NCI-H146 (cell line): ENCODE measurements around the gene TGFBR2.

Experiments
- DNase-seq: peaks from one replicate; lab custom pipeline; 2025; lab: John Stamatoyannopoulos, UW

Gene TGFBR2

DNA sequence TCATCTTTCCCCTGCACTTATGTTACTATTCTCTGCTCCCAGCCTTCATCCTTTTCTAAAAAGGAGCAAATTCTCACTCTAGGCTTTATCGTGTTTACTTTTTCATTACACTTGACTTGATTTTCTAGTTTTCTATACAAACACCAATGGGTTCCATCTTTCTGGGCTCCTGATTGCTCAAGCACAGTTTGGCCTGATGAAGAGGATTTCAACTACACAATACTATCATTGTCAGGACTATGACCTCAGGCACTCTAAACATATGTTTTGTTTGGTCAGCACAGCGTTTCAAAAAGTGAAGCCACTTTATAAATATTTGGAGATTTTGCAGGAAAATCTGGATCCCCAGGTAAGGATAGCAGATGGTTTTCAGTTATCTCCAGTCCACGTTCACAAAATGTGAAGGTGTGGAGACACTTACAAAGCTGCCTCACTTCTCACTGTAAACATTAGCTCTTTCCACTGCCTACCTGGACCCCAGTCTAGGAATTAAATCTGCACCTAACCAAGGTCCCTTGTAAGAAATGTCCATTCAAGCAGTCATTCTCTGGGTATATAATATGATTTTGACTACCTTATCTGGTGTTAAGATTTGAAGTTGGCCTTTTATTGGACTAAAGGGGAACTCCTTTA is 86.2 kb downstream of the TGFBR2 start:
- DNase-seq = no peak

DNA sequence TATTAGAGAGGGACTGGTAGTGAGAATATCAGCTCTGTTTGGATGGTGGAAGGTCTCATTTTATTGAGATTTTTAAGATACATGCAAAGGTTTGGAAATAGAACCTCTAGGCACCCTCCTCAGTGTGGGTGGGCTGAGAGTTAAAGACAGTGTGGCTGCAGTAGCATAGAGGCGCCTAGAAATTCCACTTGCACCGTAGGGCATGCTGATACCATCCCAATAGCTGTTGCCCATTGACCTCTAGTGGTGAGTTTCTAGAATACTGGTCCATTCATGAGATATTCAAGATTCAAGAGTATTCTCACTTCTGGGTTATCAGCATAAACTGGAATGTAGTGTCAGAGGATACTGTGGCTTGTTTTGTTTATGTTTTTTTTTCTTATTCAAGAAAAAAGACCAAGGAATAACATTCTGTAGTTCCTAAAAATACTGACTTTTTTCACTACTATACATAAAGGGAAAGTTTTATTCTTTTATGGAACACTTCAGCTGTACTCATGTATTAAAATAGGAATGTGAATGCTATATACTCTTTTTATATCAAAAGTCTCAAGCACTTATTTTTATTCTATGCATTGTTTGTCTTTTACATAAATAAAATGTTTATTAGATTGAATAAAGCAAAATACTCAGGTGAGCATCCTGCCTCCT is 87.2 kb downstream of the TGFBR2 start:
- peak; percentile 60 for DNase-seq

DNA sequence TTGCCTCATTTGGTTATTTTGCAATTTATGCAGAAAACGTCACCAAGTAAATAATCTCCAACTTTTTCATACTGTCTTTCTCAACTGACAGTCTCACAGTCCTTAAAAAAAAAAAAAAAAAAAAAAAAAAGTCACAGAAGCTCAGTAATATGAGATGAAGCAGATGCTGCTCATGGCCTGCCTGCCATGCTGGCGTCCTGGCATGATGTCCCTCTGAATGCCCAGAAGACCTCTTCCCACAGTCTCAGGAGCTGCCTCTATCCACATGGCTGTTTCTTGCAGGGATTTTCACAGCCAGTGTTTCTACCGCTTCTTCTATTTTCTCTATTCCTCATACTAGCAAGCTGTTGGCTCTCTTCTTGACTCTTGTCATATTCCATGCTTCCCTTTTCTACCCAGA is 87.7 kb downstream of the TGFBR2 start:
- DNase-seq = no peak

DNA sequence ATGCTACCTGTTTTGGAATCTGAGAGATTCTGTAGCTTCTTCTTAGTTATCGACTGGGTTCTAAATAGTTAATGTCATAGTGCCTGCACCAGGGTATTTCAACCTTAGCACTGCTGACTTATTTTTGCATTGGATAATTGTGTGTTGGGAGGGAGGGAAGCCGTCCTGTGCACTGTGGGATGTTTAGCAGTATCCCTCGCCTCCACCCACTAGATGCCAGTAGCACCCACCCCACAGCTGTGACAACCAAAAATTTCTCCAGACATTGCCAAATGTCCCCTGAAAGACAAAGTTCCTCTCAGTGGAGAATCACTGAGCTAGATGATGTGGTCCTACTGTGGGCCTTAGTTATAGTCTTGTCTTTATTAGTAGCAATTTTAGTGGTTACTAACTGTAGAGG is 88.3 kb downstream of the TGFBR2 start:
- no peak for DNase-seq

DNA sequence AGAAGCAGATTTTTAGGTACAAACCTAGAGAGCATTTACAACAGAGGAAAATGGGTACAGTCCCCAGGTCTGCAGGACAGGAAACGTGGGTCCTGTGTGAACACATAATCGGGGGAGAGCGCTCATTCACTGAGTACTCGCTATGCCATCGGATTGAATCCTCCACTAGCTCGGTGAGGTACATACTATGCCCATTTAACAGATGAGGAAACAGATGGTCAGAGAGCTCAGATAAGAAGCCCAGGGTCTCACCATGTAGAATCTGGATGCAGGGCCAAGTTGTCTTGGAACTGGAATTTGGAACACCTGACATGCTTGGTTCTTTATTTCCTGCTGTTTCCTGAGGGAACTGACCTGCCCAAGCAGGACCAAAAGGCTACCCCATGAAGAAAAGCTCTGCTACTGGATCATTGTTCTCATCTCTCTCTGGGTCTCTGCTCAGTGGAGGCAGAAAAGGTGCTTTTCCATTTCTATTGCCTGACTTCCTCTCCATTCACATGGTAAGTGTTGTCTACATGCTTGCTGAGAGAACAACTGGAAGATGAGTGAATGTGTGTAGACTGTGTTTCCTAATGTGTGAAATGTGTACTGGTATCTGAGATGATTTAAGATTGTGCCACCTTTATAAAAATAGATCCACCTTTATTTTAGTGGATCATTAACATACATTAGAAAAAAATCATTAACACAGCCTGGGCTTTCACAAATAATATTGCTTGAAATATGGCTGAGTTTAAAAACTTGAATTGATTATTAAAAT is 89.1 kb downstream of the TGFBR2 start:
- no peak for DNase-seq

DNA sequence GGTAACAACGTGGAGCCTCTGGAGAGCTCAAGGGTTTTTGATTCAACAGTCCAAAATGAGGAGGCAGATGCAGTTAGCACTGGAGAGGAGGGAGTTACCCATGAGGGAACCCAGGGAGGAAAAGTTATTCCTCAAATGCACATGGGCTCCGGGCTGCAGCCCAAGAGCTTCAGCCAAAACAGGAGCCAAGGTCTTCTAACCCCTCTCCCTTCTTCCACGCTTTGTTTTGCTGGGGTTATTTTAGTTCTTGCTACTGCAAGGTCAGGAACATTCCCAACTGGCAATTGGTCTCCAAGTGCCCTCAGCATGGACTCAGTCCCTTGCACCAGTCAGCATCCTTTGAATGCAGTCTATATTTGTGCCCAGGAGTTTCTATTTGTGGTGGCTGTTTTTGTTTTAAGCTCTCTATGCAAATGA is 90.0 kb downstream of the TGFBR2 start:
- no peak for DNase-seq

DNA sequence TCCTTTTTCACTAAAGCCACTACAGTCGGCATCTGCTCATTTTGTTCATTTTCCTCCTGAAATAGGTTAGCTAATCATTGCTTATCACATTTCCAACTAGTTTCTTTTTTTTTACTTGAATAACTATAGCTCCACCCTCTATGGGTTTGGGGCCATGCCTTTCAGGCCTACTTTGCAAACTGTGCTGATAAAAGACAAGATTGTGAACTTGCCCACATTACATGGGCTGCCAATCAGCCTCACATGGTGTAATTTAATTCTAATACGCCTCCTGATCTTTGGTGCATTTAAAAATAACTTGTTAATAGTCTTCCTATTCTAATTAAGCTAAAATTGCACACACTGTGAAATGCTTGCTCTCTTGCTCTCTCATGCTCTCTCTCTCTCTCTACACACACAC is 90.5 kb downstream of the TGFBR2 start:
- DNase-seq = no peak

DNA sequence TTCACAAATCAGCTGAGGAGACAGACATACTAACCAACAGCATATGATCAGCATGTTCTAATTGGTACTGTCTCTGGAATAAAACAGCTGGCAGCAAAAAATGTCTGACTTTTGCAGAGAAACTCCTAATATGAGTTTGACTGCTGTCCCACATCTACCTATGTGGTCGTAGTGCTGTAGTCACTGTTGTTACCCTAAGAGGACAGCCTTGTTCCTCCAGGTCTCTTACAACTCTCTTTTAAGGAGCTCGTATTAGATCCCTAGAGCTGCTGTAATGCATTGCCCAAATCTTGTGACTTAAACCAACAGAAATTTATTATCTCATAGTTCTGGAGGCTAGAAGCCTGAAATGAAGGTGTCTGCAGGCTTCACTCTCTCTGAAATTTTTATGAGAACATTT is 92.1 kb downstream of the TGFBR2 start:
- DNase-seq = no peak

DNA sequence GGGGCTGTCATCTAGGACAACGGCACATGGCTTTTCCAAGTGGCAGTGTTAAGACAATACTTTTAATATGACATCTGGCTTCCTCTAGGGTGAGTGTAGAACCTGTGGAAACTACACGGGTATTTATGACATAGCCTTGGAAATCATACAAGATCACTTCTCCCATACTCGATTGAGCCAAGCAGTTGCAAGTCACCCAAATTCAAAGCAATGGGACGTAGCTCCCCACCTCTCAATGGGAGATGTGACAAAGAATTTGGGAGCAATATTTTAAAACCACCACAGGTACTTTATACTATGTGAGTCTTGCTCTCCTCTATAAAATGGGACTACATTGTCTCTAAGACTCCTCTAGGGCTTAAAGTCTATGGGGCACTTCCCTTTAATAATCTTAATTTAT is 93.5 kb downstream of the TGFBR2 start:
- no peak for DNase-seq

DNA sequence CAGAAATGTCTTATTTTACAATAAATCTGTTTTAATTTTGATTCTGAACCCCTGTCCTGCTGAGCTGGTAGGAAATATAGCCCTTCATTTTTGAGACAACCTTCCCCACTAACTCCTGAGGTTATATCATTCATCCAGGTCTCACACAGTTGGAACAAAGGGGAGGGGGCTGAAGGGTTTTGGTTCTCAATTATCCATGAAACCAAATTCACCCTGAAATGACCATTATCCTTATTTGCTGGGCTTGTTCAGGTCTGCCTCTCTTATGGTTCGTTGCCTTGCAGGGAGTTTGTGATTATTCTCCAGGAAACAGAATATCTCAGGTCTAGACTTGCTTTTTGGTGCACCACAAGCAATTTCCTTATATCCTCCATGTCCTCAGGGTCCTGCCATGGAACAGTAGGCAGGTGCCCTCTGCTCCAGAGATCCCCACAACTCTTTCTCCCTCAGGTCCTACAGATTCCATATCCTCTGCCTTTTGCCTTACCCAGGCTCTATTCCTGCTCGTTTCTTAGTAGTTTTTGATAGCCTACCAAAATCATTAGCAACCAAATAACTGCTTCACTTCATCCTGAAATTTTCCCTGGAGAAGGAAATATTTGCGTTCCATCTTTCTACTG is 94.4 kb downstream of the TGFBR2 start:
- DNase-seq = no peak

DNA sequence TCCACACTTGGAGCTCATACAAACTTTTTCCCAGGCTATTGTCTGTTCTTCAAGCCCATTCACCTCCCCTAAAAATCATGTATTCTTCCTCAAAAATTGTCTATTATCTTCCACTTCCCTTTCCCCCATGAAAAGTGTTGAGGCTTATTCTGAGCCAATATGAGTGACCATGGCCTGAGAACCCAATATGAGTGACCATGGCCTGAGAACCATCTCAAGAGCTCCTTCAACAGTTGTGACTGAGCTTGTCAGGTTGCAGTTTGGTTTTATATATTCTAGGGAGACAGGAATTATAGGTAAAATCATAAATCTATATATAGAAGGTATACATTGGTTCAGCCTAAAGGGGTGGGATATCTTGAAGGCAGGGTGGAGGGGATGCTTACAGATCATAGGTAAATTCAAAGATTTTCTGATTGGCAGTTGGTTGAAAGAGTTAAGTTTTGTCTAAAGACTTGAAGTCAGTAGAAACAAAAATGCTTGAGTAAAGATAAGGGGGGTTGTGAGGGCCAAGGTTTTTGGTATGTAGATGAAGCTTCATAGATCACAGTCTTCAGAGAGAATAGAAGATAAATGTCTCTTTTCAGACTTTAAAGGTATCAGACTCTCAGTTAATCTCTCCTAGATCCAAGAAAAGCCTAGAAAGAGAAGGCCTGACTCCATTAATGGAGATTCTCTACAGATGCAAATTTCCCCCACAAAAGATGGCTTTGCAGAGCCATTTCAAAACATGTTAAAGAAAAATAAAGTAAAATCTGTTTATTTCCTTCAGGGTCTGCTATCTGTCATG is 95.8 kb downstream of the TGFBR2 start:
- no peak for DNase-seq

DNA sequence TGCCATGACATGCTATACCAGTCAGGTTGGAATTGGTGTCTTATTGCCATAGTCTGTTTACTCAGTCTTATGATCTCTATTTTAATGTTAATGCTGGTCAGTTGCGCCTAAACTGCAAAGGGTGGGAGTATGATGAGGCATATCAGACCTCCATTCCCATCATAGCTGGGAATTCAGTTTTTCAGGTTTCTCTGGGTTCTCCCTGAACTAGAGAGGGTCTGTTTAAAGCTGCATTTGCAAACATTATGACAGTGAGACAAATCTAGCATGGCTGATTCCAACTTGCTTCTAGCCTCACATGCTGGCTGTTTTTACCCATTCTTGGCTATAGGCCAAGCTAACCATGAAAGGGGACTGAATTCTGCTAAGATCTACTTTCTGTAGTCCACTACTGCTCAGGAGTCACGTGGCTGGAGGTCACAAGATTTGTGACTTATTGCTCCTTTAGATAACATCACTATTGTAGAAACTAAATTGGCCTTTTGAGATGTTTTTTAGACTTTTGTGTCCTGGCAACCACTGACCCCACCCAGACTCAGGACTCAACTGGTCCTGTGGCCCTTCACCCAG is 96.5 kb downstream of the TGFBR2 start:
- no peak for DNase-seq

DNA sequence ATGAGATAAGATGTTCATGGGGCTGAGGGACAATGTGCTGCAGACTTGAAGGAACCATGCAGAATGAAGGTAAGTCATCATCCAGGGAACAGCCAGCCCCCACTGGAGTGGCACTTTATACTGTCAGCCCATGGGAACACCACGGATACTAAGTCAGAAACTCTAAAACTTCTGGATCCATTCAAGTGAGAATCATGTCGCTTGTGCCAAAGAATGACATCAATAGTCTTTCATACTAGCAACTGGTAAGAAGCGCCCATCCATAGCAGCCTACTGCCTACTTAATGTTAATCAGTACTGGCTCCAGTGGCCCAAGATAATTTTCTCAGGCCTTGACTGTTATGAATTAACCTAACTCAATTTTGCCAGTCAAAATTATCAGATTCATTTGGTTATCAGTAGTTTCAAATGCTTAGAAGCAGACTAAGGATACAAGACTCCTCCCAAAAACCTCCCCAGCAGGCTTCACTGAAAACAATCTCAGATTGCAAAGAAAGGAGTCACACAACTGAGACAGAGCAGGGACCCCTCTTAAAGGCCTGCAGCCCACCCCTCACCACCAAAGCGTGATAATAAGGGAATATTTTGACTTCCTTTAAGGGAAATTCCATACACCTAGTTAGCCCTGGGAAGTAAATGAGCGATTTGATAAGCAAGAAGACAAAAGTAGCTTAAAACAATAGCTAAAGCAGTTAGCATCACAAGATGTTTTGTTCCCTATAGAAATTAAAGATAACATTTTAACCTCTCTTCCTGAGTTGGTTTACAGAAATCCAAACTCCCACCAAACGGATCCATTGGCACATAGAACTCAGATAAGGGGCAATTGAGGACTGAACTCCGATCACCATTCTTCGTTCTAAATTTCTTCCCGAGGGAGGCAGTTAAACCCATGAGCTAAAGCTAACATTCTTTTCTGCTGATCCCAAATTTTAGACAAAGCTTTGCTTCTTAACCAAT is 98.8 kb downstream of the TGFBR2 start:
- DNase-seq = no peak

DNA sequence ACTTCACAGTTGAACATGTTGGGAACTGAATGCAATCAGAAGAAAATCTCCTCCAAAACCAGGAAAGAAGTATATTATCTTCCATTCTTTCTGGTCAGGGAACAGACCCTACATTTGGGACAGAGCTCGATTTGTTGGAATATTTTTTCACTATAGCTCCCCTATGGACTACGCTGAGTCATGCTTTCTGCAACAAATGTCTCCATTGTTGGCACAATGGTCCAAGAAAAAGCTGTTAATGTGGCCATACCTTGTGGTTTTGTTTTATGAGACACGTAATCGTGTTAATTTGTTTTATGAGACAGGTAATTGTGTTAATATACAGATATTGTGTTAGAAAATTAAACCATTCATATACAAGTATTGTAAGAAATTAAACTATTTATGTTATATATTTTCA is 101.4 kb downstream of the TGFBR2 start:
- DNase-seq = no peak

DNA sequence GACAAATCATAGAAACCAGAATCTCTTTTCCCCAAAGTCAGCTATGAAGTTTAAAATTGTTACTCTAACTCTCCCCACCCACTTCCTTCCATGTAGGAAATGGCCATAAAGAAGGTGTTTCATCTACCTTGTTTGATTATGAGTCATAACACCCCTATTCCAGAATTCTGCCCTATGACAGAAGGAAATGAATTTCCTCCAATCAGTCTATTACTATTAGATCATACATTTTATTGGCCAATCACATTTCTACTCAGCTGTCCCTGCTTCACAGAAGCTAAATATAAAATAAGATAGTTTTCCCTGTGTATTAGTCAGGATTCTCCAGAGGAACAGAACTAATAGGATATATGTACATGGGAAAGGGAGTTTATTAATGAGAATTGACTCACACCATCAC is 102.1 kb downstream of the TGFBR2 start:
- DNase-seq = no peak

DNA sequence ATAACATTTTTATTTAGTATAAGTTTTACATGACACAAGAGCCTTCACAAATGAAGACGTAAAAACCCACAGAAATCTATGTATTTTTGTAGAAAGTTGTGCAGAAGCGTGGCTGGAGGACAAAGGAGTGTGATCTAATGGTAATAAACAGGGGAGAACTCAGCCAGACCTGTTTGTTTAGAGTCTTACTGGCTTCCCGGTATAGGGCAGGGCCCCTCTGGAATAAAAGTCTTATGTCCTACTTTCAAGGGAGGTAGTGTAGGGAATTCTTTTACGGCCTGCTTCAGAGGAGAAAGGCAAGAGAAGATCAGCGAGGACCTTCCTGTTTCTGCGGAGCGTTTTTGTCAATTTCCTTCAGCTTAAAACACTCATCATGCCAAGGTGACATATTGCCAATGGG is 103.6 kb downstream of the TGFBR2 start:
- DNase-seq = no peak

DNA sequence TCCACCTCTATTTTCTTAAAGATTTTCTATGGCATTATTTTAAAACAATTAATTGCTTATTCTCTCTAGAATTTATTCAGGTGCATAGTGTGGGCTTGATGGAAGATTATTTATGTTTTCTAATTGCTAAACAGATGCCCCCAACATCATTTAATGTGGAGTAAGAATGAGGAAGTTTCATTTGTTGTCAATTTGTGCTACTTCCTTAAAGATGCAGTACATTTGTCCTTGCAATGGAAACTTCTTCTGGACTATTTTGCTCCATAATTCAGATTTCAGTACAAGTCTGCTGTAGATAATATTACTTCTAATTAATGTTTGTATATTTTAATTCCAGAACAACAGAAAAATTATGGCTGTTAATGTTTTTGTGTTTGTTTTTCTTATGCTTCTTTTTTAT is 104.8 kb downstream of the TGFBR2 start:
- no peak for DNase-seq

DNA sequence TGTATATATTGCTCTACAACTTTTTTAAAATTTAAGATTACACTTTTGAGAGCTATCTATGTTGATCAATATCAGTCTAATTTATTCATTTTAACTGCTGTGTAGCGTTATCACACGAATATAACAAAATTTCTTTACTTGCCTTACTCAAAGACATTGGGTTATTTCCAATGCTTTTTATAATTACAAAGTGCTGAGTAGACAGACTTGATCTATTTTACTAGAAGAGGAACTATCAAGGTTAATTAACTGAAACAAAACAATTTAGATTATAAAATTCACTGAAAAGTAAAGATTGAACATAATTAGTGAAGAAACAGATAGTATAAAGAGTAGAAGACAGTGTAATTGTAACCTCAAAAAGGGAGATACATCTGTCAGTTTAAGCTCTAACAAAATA is 105.5 kb downstream of the TGFBR2 start:
- no peak for DNase-seq

DNA sequence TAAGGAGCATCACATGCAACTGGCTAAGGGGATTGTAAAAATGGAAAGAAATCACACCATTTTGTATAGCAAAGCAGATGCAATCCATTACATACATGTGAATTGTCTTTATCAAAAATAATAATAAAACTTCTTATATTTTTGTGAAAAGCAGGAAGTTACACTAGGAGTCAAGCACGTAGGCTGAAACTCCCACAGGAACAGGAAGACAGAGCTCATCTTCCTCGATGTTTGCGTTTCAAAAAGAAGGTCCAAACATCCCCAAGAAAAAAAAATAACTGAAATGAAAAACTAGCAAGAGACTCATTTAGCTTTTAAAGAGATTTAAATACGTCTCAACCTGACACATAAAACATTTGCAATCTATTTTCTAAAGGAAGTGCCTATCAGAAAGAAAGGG is 106.6 kb downstream of the TGFBR2 start:
- DNase-seq = no peak

DNA sequence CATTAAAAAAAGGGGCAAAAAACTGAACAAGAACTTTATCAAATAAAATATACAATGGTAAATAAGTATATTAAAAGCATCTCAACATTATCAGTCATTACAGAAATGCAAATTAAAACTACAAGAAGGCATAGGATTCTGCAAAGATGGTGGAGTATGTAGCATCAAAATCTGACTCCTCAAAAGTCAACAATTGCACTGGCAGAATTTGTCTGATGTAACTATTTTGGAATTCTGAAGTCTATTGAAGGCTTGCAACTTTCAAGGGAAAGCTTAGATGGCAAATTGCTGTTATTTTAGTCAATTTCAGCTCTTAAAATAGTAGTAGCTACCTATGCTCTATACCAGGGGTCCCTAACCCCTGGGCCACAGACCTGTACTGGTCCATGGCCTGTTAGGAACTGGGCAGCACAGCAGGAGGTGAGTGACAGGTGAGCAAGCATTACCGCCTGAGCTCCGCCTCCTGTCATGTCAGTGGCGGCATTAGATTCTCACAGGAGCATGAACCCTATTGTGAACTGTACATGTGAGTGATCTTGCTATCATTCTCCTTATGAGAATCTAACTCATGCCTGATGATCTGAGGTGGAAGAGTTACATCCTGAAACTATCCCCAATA is 107.6 kb downstream of the TGFBR2 start:
- DNase-seq = no peak
